ENCODE results near the gene TRABD2B. TPM values are rescaled to one million over a fixed set of nuclear protein-coding genes. Genes with fewer than 3 reads are reported as not detected.
A peak's percentile ranks its signal among the peaks of the same experiment; 100 is the strongest.

Gene TRABD2B
- polyA plus RNA-seq, 6 donors from 2014 or later: not detected

DNA sequence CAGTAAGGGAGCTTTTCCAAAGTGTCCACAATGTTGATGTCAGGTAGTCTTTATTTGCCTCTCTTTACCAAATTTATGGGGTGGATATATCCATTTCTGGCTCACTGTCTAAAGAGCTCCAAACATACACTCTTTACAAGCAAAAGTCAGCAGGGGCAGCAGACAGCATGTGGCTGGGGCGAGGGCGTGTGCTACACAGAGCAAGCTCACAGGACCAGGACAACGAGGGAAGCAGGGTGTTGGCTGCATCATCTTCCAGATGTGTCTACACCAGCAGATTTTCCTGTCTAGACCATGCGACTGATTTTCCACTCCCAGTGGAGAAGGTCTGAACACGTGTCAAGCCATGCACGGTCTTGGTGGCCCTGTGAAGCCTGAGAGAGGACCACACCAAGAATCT, 123.8 kb downstream of the TRABD2B start:
- no peak overlapping the region for H3K4me3 Mint-ChIP-seq
- H3K9me3 Mint-ChIP-seq: peaks cover 0 to 2% (median 0%) of the 10 kb centered on the region in 7 donors
- peaks cover 12 to 18% (median 14%) of the 10 kb centered on the region in 3 donors for H3K27me3 Mint-ChIP-seq
- DNase-seq (no peak), ATAC-seq (ENCODE audit: low read depth in 2 of 2) (no peak)
- H3K4me1 Mint-ChIP-seq: no peaks in the 10 kb centered on the region
- no peak overlapping the region for H3K27ac Mint-ChIP-seq
- H3K36me3 Mint-ChIP-seq: no peaks in the 10 kb centered on the region

GRCh38 chr1:47872886-47873285, 124.3 kb downstream of the TRABD2B start:
- Mint-ChIP-seq H3K4me1 (no peaks in the 10 kb centered on the region), H3K36me3 (no peaks in the 10 kb centered on the region)

DNA sequence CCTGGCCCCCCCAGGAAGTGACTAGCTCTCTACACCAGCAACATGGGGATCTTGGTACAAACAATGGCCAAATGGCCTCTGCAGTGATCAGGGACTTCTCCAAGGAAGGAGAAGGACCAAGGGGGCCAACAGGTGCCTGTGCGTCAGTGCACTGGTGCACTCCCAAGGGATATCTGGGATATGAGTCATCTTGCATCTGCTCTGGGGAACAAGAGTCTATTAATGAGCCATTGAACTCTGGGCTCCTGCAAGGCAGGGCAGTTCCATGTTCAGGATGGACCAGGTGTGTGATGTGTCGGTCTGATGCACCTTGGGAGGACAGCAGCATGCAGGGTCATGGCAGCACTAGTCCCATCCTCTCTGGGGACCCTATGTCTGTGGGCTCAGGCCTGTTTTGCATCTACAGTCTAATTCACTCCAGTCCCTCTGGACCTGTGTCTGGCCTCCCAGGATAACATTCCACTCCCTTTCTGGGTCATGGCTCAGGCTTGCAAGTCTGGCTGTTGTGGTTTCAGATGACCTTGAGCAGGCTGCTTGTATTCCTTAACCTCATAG, 125.3 kb downstream of the TRABD2B start:
- no peaks in the 10 kb centered on the region for H3K36me3 Mint-ChIP-seq

More at GRCh38 chr1:47872886-47873285, 124.3 kb downstream of the TRABD2B start:
- ATAC-seq (ENCODE audit: low read depth in 2 of 2): no peak
- no peak for DNase-seq
- Mint-ChIP-seq H3K9me3 (peaks cover 0 to 4% (median 0%) of the 10 kb centered on the region in 7 donors), H3K27me3 (peaks cover 14 to 22% (median 18%) of the 10 kb centered on the region in 3 donors), H3K4me3 (no peak overlapping the region), H3K27ac (no peak overlapping the region)

DNA sequence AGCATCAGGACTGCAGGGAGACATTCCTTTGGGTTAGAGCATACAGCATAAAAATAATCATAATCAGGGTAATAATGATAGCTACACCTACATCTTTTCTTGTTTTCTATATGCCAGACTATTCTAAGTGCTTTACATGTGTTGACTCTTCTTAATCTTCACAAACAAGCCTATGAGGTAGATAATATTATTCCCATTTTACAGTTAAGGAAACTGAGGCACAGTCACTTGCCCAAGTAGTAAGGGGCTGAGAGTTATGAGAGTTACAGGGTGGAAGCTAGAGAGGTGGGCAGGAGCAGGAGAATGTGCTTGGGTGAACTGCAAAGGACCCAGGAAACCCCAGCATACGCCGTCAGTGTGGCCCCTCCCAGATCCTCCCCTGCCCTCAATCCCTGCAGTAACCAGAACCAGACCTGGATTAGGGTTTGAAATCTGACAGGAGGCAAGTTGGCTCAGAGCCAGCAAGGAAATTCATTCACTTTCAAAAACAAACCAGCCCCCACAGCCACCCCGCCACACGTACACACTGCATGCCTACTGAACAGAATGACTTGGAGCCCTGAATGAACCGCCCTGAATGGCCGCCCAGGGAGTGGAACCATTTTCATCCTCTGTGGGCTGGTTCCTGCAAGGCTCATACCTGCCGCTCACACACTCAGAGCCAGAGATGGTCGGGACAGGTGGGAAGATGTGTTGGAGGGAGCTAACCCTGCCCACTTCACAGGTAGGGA, 126.1 kb downstream of the TRABD2B start:
- no peaks in the 10 kb centered on the region for H3K36me3 Mint-ChIP-seq
- peaks cover 0 to 4% (median 0%) of the 10 kb centered on the region in 7 donors for H3K9me3 Mint-ChIP-seq
- H3K4me1 Mint-ChIP-seq: no peaks in the 10 kb centered on the region
- no peak for ATAC-seq (ENCODE audit: low read depth in 2 of 2)
- peaks cover 20 to 33% (median 25%) of the 10 kb centered on the region in 3 donors for H3K27me3 Mint-ChIP-seq
- DNase-seq: no peak
- no peak overlapping the region for H3K27ac Mint-ChIP-seq
- no peak overlapping the region for H3K4me3 Mint-ChIP-seq

More for the DNA sequence above, 125.3 kb downstream of the TRABD2B start:
- H3K27me3 Mint-ChIP-seq: peaks cover 21 to 31% (median 25%) of the 10 kb centered on the region in 3 donors
- DNase-seq (no peak), ATAC-seq (ENCODE audit: low read depth in 2 of 2) (no peak)
- no peaks in the 10 kb centered on the region for H3K4me1 Mint-ChIP-seq
- H3K4me3 Mint-ChIP-seq: peak overlapping the region in 1 of 8 donors; percentile 72
- H3K27ac Mint-ChIP-seq: no peak overlapping the region
- peaks cover 0 to 4% (median 0%) of the 10 kb centered on the region in 7 donors for H3K9me3 Mint-ChIP-seq

GRCh38 chr1:47870480-47870879, 126.7 kb downstream of the TRABD2B start:
- no peak overlapping the region for H3K27ac Mint-ChIP-seq

DNA sequence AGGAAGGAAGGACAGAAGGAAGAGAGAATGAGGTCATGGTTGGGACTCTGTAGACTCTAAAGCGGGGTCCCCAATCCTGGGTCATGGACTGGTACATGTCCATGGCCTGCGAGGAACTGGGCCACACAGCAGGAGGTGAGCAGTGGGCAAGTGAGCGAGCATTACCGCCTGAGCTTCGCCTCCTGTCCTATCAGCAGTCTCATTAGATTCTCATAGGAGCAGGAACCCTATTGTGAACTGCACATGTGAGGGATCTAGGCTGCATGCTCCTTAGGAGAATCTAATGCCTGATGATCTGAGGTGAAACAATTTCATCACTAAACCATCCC, 128.9 kb downstream of the TRABD2B start:
- no peaks in the 10 kb centered on the region for H3K4me1 Mint-ChIP-seq
- H3K36me3 Mint-ChIP-seq: no peaks in the 10 kb centered on the region
- peaks cover 15 to 38% (median 25%) of the 10 kb centered on the region in 3 donors for H3K27me3 Mint-ChIP-seq
- DNase-seq (no peak), ATAC-seq (ENCODE audit: low read depth in 2 of 2) (no peak)
- no peak overlapping the region for H3K27ac Mint-ChIP-seq
- H3K4me3 Mint-ChIP-seq: no peak overlapping the region
- H3K9me3 Mint-ChIP-seq: peaks cover 0 to 4% (median 0%) of the 10 kb centered on the region in 7 donors

More at GRCh38 chr1:47870480-47870879, 126.7 kb downstream of the TRABD2B start:
- H3K4me3 Mint-ChIP-seq: no peak overlapping the region
- H3K9me3 Mint-ChIP-seq: peaks cover 0 to 4% (median 0%) of the 10 kb centered on the region in 7 donors
- no peaks in the 10 kb centered on the region for H3K4me1 Mint-ChIP-seq
- DNase-seq (no peak), ATAC-seq (ENCODE audit: low read depth in 2 of 2) (no peak)
- H3K27me3 Mint-ChIP-seq: peaks cover 16 to 38% (median 25%) of the 10 kb centered on the region in 3 donors
- H3K36me3 Mint-ChIP-seq: no peaks in the 10 kb centered on the region

GRCh38 chr1:47867438-47868347, 129.5 kb downstream of the TRABD2B start:
- peaks cover 0 to 4% (median 0%) of the 10 kb centered on the region in 7 donors for H3K9me3 Mint-ChIP-seq
- no peaks in the 10 kb centered on the region for H3K4me1 Mint-ChIP-seq
- H3K27ac Mint-ChIP-seq: no peak overlapping the region
- no peaks in the 10 kb centered on the region for H3K36me3 Mint-ChIP-seq
- ATAC-seq (ENCODE audit: low read depth in 2 of 2) (no peak), DNase-seq (no peak)
- peaks cover 15 to 38% (median 25%) of the 10 kb centered on the region in 3 donors for H3K27me3 Mint-ChIP-seq
- no peak overlapping the region for H3K4me3 Mint-ChIP-seq

DNA sequence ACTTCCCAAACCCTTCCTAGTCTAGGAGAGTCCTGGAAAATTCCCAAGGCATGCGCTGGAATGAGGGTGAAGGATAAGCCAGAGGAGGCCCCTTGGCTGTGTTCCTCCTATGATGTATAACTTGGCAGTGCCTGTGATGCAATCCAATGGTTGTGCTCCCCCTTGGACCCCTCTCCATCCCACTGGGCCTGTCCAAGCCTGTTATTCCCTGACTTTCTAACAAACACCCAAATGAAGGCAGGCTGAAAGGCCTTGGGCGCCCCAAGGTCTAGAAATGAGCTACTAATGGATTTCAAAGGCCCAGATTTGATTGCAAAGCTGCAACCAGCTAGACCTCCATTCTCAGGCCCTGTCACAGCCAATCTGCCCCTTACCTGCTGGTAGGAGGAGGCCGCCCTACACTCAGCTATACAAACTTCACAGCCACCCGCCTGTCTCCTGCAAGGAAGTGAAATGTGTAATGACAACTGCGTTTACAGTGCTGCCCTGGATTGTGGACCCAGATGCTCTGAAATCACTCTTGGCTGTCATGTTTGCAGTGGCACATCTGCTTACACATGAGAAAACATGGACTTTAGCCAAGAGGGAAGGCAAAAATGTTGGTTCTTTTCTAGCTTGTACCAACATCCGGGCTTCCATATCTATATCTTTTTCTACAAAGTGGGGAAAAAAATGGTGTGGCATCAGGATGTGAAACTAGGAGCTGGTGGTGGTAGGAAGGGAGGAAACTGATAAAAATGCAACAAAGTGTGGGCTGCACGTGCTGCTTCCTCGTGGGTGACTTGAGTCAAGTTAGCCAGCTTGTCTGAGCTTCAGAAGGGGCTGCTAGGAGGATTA, 130.4 kb downstream of the TRABD2B start:
- no peaks in the 10 kb centered on the region for H3K4me1 Mint-ChIP-seq
- H3K9me3 Mint-ChIP-seq: peaks cover 0 to 4% (median 0%) of the 10 kb centered on the region in 7 donors
- no peak overlapping the region for H3K4me3 Mint-ChIP-seq
- DNase-seq: no peak
- H3K27ac Mint-ChIP-seq: peak overlapping the region in 1 of 6 donors; percentile 15
- no peaks in the 10 kb centered on the region for H3K36me3 Mint-ChIP-seq
- no peak for ATAC-seq (ENCODE audit: low read depth in 2 of 2)
- peaks cover 15 to 37% (median 25%) of the 10 kb centered on the region in 3 donors for H3K27me3 Mint-ChIP-seq

- no peak overlapping the region for H3K4me3 Mint-ChIP-seq
- H3K36me3 Mint-ChIP-seq: no peaks in the 10 kb centered on the region
- H3K4me1 Mint-ChIP-seq: no peaks in the 10 kb centered on the region
- no peak overlapping the region for H3K27ac Mint-ChIP-seq
- peaks cover 0 to 4% (median 0%) of the 10 kb centered on the region in 7 donors for H3K9me3 Mint-ChIP-seq
- peaks cover 15 to 36% (median 25%) of the 10 kb centered on the region in 3 donors for H3K27me3 Mint-ChIP-seq
- DNase-seq (no peak), ATAC-seq (ENCODE audit: low read depth in 2 of 2) (no peak)
These were observed 131.2 kb downstream of the TRABD2B start for GRCh38 chr1:47865881-47866535.

DNA sequence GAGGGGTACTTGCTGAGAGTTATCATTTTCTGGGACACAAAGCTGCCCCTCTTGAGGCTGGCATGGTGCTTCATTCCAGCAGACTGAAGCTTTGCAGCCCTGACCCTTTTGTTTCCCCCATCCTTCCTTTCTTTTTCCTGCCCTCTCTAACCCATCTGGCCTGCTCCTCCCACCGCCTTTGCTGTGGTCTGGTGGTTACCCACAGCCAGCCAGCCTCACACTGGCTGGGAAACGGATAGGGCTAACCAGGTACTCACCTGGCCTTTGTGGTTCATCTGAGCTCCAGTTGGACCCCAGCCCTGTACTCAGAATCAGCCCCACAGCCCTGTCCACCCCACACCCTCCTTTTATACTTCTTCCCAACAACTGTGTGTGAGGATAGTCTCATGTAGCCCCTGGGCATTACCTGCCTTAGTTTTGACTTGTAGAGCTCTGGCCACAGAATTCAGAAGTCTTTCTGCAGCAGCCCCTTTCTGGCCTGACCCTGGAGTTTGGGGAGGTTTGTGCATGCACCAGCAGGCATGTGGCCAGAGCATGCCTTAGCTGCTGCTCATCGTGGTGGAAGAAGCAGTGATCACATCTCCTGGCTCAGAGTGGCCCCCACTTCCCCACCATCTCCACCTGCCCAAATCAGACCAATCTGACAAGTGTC, 138.0 kb downstream of the TRABD2B start:
- no peaks in the 10 kb centered on the region for H3K9me3 Mint-ChIP-seq
- no peaks in the 10 kb centered on the region for H3K4me1 Mint-ChIP-seq
- H3K27me3 Mint-ChIP-seq: peaks cover 11 to 24% (median 13%) of the 10 kb centered on the region in 3 donors
- no peak overlapping the region for H3K4me3 Mint-ChIP-seq
- no peaks in the 10 kb centered on the region for H3K36me3 Mint-ChIP-seq
- DNase-seq: no peak
- ATAC-seq (ENCODE audit: low read depth in 2 of 2): no peak
- no peak overlapping the region for H3K27ac Mint-ChIP-seq

- no peaks in the 10 kb centered on the region for H3K36me3 Mint-ChIP-seq
- no peaks in the 10 kb centered on the region for H3K4me1 Mint-ChIP-seq
- H3K9me3 Mint-ChIP-seq: no peaks in the 10 kb centered on the region
- DNase-seq (no peak), ATAC-seq (ENCODE audit: low read depth in 2 of 2) (no peak)
- no peak overlapping the region for H3K27ac Mint-ChIP-seq
- no peak overlapping the region for H3K4me3 Mint-ChIP-seq
- H3K27me3 Mint-ChIP-seq: peaks cover 11 to 24% (median 13%) of the 10 kb centered on the region in 3 donors
These were observed 140.2 kb downstream of the TRABD2B start for GRCh38 chr1:47856996-47857395.

DNA sequence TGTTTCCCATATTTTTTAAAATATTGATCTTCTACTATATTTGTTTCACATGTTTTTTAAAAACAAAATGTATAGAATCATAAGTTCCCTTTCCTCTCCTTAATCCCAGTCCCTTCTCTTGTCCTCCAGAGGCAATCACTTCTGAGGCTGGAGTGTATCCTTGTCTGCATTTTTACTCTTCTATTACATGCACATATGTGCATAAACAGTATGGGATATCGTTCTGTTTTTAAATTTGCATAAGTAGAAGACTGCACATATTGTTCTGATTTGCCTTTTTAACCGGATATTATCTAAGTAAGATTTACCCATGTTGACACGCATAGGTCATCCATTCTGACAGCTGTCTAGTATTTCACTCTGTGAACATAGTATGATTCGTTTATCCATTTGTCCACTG, 142.0 kb downstream of the TRABD2B start:
- H3K4me3 Mint-ChIP-seq: no peak overlapping the region
- H3K27me3 Mint-ChIP-seq: peaks cover 4 to 18% (median 10%) of the 10 kb centered on the region in 3 donors
- no peaks in the 10 kb centered on the region for H3K36me3 Mint-ChIP-seq
- no peaks in the 10 kb centered on the region for H3K4me1 Mint-ChIP-seq
- DNase-seq (no peak), ATAC-seq (ENCODE audit: low read depth in 2 of 2) (no peak)
- no peaks in the 10 kb centered on the region for H3K9me3 Mint-ChIP-seq
- H3K27ac Mint-ChIP-seq: no peak overlapping the region
